ENCODE results near the gene ACYP1.

DNA sequence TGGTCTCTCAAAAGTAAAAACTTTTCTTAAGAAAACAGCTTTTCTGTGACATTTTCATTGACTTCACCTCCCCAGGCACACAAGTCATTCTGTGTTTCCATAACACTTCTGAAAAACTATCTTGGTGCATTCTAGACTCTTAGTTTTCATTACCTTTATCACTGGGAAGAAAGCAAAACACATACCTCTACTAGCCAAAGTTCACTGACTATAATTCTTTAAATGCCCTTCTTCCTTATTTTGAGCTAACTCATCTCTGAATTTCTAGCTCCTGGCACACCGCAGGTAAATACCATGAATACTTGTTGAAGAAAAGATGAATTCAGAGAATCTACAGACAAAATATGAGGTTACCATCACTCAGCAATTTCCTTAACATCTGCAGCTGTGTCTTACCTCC lies 33.7 kb downstream of the ACYP1 start:
- TF ChIP-seq, protein P1, sequence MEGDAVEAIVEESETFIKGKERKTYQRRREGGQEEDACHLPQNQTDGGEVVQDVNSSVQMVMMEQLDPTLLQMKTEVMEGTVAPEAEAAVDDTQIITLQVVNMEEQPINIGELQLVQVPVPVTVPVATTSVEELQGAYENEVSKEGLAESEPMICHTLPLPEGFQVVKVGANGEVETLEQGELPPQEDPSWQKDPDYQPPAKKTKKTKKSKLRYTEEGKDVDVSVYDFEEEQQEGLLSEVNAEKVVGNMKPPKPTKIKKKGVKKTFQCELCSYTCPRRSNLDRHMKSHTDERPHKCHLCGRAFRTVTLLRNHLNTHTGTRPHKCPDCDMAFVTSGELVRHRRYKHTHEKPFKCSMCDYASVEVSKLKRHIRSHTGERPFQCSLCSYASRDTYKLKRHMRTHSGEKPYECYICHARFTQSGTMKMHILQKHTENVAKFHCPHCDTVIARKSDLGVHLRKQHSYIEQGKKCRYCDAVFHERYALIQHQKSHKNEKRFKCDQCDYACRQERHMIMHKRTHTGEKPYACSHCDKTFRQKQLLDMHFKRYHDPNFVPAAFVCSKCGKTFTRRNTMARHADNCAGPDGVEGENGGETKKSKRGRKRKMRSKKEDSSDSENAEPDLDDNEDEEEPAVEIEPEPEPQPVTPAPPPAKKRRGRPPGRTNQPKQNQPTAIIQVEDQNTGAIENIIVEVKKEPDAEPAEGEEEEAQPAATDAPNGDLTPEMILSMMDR (conservative IDR thresholded peaks at IDR 0.05; ENCODE audit: low read length), result no peak
- TF ChIP-seq EZH2phosphoT487 (IDR thresholded peaks at IDR 0.05; ENCODE audit: borderline replicate concordance), result no peak

Data from Loucy (cell line).